Bronchial epithelial cell (primary cell): ENCODE data around the gene KLF4. TPM values are rescaled to one million over a fixed set of nuclear protein-coding genes. Genes with fewer than 3 reads are reported as not detected.

Source experiments
- DNase-seq: peaks from one replicate; pipeline ENCODE4 v3.0.0-alpha.2; 2010; ENCODE audit warnings: low read depth
- FAIRE-seq: peaks from 2 replicates; lab custom pipeline; 2011; peaks lifted over from hg19 to GRCh38; lab: Jason Lieb, UNC
- H3K27me3 ChIP-seq: 2 replicates; pipeline ENCODE4 v1.5.1; 2011; ENCODE audit warnings: low read length; ENCODE audit not compliant: control insufficient read depth, insufficient read depth
- H3K36me3 ChIP-seq: 2 replicates; pipeline ENCODE4 v1.5.1; 2011; ENCODE audit warnings: low read length; ENCODE audit not compliant: control insufficient read depth, insufficient read depth
- H3K4me3 ChIP-seq: 2 replicates; pipeline ENCODE4 v1.5.1; 2011; ENCODE audit warnings: mild to moderate bottlenecking, low read depth, low read length, control low read depth
- CTCF ChIP-seq: IDR thresholded peaks from 2 replicates; pipeline ENCODE4 v1.5.1; 2011; ENCODE audit warnings: mild to moderate bottlenecking, moderate library complexity, low read length, control low read depth, inconsistent platforms; ENCODE audit not compliant: insufficient read depth, severe bottlenecking
- total RNA-seq: library from RNA; depleted of rRNA; stranded (reverse); fragments of >200 nt; gene quantifications from 2 replicates; pipeline ENCODE4 v1.2.1, GENCODE V29; 2014

Gene KLF4
- total RNA-seq, 1 donor from 2014 or later = 16.1 TPM

GRCh38 chr9:107484117-107484723, 5.3 kb downstream of the KLF4 start:
- FAIRE-seq = no peak
- Histone ChIP-seq H3K36me3 (peaks cover 24% of the 10 kb centered on the region), H3K27me3 (no peaks in the 10 kb centered on the region), H3K4me3 (no peak overlapping the region)
- peak; percentile 26 for TF ChIP-seq CTCF
- DNase-seq = peak; percentile 74

GRCh38 chr9:107483666-107484065, 5.9 kb downstream of the KLF4 start:
- FAIRE-seq = no peak
- DNase-seq = no peak
- H3K27me3 ChIP-seq = no peaks in the 10 kb centered on the region
- H3K4me3 ChIP-seq = no peak overlapping the region
- H3K36me3 ChIP-seq = peaks cover 24% of the 10 kb centered on the region
- no peak for TF ChIP-seq CTCF

GRCh38 chr9:107481035-107481434, 8.5 kb downstream of the KLF4 start:
- Histone ChIP-seq H3K27me3 (no peaks in the 10 kb centered on the region), H3K4me3 (no peak overlapping the region), H3K36me3 (peaks cover 8% of the 10 kb centered on the region)
- DNase-seq (peak; percentile 49), FAIRE-seq (no peak)
- no peak for TF ChIP-seq CTCF

- Histone ChIP-seq H3K27me3 (no peaks in the 10 kb centered on the region), H3K4me3 (no peak overlapping the region), H3K36me3 (peaks cover 4% of the 10 kb centered on the region)
- DNase-seq (peak; percentile 84), FAIRE-seq (no peak)
- TF ChIP-seq CTCF = no peak
Observed at GRCh38 chr9:107480386-107480789, 9.2 kb downstream of the KLF4 start.

GRCh38 chr9:107478805-107479204, 10.8 kb downstream of the KLF4 start:
- no peak for TF ChIP-seq CTCF
- no peak overlapping the region for H3K4me3 ChIP-seq
- FAIRE-seq (no peak), DNase-seq (no peak)
- H3K27me3 ChIP-seq = no peaks in the 10 kb centered on the region
- H3K36me3 ChIP-seq = no peaks in the 10 kb centered on the region

GRCh38 chr9:107474124-107474523, 15.4 kb downstream of the KLF4 start:
- TF ChIP-seq CTCF = no peak
- no peaks in the 10 kb centered on the region for H3K36me3 ChIP-seq
- no peaks in the 10 kb centered on the region for H3K27me3 ChIP-seq
- DNase-seq (no peak), FAIRE-seq (no peak)
- H3K4me3 ChIP-seq = no peak overlapping the region
